GM23248 (cell line): ENCODE measurements around the gene ADAM8. TPM values are rescaled to one million over a fixed set of nuclear protein-coding genes. Genes with fewer than 3 reads are reported as not detected.

ENCODE experiments used
- DNase-seq: peaks from one replicate; pipeline ENCODE4 v3.0.0-alpha.2; 2015
- H2AFZ ChIP-seq: fragments of 200-600 bp; sonication (generic); 2 replicates; pipeline ENCODE4 v1.6.1; 2016; ENCODE audit warnings: antibody characterized with exemption
- H3F3A ChIP-seq: fragments of 200-600 bp; sonication (generic); 2 replicates; pipeline ENCODE4 v1.6.1; 2016; ENCODE audit warnings: mild to moderate bottlenecking, antibody characterized with exemption, mixed run types; ENCODE audit not compliant: insufficient read depth
- H3K27ac ChIP-seq: fragments of 200-600 bp; sonication (generic); 2 replicates; pipeline ENCODE4 v1.5.1; 2016; ENCODE audit warnings: mild to moderate bottlenecking
- H3K27me3 ChIP-seq: fragments of 200-600 bp; sonication (generic); replicated peaks from 2 replicates; pipeline ENCODE4 v1.6.1; 2016; ENCODE audit warnings: mild to moderate bottlenecking; ENCODE audit not compliant: insufficient read depth
- H3K36me3 ChIP-seq: fragments of 200-600 bp; sonication (generic); 2 replicates; pipeline ENCODE4 v1.6.1; 2016; ENCODE audit warnings: low read depth, mild to moderate bottlenecking
- H3K4me1 ChIP-seq: fragments of 200-600 bp; sonication (generic); 2 replicates; pipeline ENCODE4 v1.6.1; 2016; ENCODE audit warnings: mild to moderate bottlenecking; ENCODE audit not compliant: insufficient read depth
- H3K4me2 ChIP-seq: fragments of 200-600 bp; sonication (generic); one replicate; pipeline ENCODE4 v1.6.1; 2016; ENCODE audit warnings: mild to moderate bottlenecking; ENCODE audit not compliant: unreplicated experiment
- H3K4me3 ChIP-seq: fragments of 200-600 bp; sonication (generic); 2 replicates; pipeline ENCODE4 v1.5.1; 2016; ENCODE audit warnings: mild to moderate bottlenecking
- H3K79me2 ChIP-seq: fragments of 200-600 bp; sonication (generic); 2 replicates; pipeline ENCODE4 v1.6.1; 2016; ENCODE audit warnings: mild to moderate bottlenecking; ENCODE audit not compliant: insufficient read depth
- H3K9ac ChIP-seq: fragments of 200-600 bp; sonication (generic); 2 replicates; pipeline ENCODE4 v1.6.1; 2016; ENCODE audit warnings: mild to moderate bottlenecking
- H3K9me2 ChIP-seq: fragments of 200-600 bp; sonication (generic); 2 replicates; pipeline ENCODE4 v1.6.1; 2016; ENCODE audit warnings: mixed run types, mild to moderate bottlenecking, moderate library complexity; ENCODE audit not compliant: insufficient read depth
- H3K9me3 ChIP-seq: fragments of 200-600 bp; sonication (generic); one replicate; pipeline ENCODE4 v1.6.1; 2017; ENCODE audit warnings: low read depth
- H4K20me1 ChIP-seq: fragments of 200-600 bp; sonication (generic); 2 replicates; pipeline ENCODE4 v1.6.0; 2016; ENCODE audit not compliant: insufficient read depth
- EZH2 ChIP-seq: fragments of 200-600 bp; sonication (generic); IDR thresholded peaks from 2 replicates; pipeline ENCODE4 v1.6.1; 2018; ENCODE audit warnings: antibody characterized with exemption, mild to moderate bottlenecking; ENCODE audit not compliant: insufficient read depth, poor library complexity, severe bottlenecking
- EZH2phosphoT487 ChIP-seq: fragments of 200-600 bp; sonication (generic); IDR thresholded peaks from 2 replicates; pipeline ENCODE4 v1.6.1; 2018; ENCODE audit warnings: antibody characterized with exemption, moderate library complexity, mild to moderate bottlenecking, low read depth; ENCODE audit not compliant: insufficient read depth
- WGBS, 2 experiments: methylation state at CpG; one replicate each; pipeline ENCODE4 v1.1.6; 2015 to 2017; ENCODE audit warnings: low lambda C conversion rate in 2 of 2, low coverage in 1 of 2; ENCODE audit errors: missing lambda C conversion rate in 2 of 2; 5-methylcytosine and 5-hydroxymethylcytosine counted together
- in situ Hi-C: fragments of 300-500 bp; cut with MboI; formaldehyde crosslinking; loops from 2 replicates; pipeline ENCODE4 v1.15.0; 2020
- polyA plus RNA-seq: library from polyadenylated mRNA; unstranded; fragments of >200 nt; fragmentation: Nextera tagmentation; extraction: Ambion mirVana; gene quantifications from 2 replicates; pipeline ENCODE4 v1.2.1, GENCODE V29; 2016
- total RNA-seq: library from RNA; depleted of rRNA; stranded (reverse); fragments of >200 nt; shearing (Covaris generic); gene quantifications from 2 replicates; pipeline ENCODE4 v1.2.3, GENCODE V29; 2014

Gene ADAM8
- total and polyA plus RNA-seq, 2 experiments from 2014 or later, result 0.76 TPM; not detected in 1

DNA sequence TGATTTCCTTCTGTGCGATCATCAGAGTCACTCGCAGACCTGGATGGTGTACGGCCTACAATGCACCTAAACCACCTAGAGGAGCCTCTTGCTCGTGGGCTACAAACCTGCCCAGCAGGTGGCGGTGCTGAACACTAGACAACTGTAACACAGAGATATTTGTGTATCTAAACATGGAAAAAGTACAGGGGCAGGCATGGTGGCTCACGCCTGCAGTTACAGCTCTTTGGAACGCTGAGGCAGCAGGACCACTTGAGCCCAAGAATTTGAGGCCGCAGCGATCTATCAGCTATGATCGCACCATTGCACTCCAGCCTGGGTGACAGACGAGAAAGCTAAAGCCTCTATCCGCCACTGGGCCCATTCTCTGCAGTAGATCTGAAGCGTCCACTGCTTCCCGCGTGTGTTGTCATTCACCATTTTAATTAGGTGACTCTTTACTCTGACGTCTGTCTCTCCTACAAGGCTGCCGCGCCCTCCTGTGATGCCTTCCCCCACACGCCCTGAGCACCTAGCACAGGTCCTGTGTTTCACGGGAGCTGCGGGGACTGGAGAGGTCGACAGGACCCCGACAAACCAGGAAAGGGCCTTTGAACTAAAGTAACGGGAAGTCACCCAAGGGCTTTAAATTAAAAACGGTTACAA is 31.2 kb upstream of the ADAM8 start:
- peaks cover 56% of the 10 kb centered on the region for H3K79me2 ChIP-seq
- peak; percentile 87 for DNase-seq
- in situ Hi-C loops, result no loop called here
- no peaks in the 10 kb centered on the region for H3K9me2 ChIP-seq
- H3K9me3 ChIP-seq, result no peaks in the 10 kb centered on the region
- no peaks in the 10 kb centered on the region for H3K27me3 ChIP-seq
- H3K4me1 ChIP-seq, result peaks cover 11% of the 10 kb centered on the region
- peak overlapping the region; percentile 96 for H3K4me2 ChIP-seq
- H3K4me3 ChIP-seq, result peak overlapping the region; percentile 98
- H3K9ac ChIP-seq, result peak overlapping the region; percentile 99
- no peaks in the 10 kb centered on the region for H3K36me3 ChIP-seq
- 0 out of 2 replicates have a peak, but pooled peaks cover 5% of the 10 kb centered on the region for H3F3A ChIP-seq
- WGBS, 2 experiments, result 4 to 5% methylated on average over 25 of the region's 25 CpGs
- peak overlapping the region; percentile 94 for H3K27ac ChIP-seq
- peak overlapping the region; percentile 75 for H2AFZ ChIP-seq
- TF ChIP-seq EZH2phosphoT487, result no peak
- TF ChIP-seq EZH2, result no peak
- no peaks in the 10 kb centered on the region; the same call in 1 of the 2 replicates for H4K20me1 ChIP-seq

DNA sequence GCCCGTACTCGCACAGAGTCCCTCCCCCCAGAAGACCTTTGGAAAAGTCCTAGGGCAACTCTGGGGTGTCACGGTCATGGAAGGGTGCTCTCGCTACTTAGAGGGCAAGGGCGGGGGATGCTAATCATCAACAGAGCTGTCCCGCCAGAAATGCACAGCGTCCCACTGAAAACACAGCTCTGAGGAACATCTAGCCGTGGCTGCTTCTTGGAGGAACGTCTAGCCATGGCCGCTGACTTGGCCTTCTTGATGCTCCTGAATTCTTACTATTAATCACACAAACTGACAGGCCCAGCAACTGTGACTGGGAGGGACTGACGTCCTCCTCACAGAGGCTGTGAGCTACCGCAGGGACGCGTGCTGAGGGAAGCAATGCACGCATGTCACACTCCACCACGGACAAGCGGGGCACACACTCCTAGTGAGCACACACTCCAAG is 30.3 kb upstream of the ADAM8 start:
- Histone ChIP-seq H3K4me3 (peak overlapping the region; percentile 98), H3K79me2 (peaks cover 65% of the 10 kb centered on the region)

DNA sequence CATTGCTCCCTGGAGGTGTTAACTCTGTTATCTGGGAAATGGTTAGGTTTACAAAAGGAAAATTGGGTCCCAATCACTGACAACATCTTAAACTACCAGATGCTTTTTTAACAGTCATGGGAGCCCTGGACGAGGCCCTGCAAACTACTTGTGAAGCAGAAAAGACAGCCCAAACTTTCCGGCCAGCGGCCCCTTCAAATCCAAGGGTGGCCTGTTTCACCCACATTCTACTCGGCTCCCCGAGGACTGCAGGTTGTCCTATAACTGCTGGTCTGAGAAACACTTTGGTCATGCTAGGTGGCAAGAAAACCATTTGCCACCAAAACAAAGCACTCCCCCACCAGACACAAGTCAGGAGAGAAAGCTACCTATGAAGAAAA is 29.4 kb upstream of the ADAM8 start:
- WGBS, 2 experiments, result 77 to 80% methylated on average over 5 of the region's 5 CpGs
- in situ Hi-C loops, result no loop called here
- no peaks in the 10 kb centered on the region for H3K27me3 ChIP-seq
- peaks cover 72% of the 10 kb centered on the region for H3K79me2 ChIP-seq
- no peaks in the 10 kb centered on the region; the same call in 1 of the 2 replicates for H4K20me1 ChIP-seq
- H2AFZ ChIP-seq, result no peak overlapping the region
- no peak overlapping the region for H3K27ac ChIP-seq
- DNase-seq, result no peak
- H3K36me3 ChIP-seq, result no peaks in the 10 kb centered on the region
- H3K4me3 ChIP-seq, result no peak overlapping the region
- no peak overlapping the region for H3K9ac ChIP-seq
- no peaks in the 10 kb centered on the region for H3K9me2 ChIP-seq
- H3K9me3 ChIP-seq, result no peaks in the 10 kb centered on the region
- H3F3A ChIP-seq, result 0 out of 2 replicates have a peak, but pooled peaks cover 5% of the 10 kb centered on the region
- H3K4me2 ChIP-seq, result no peak overlapping the region
- peaks cover 11% of the 10 kb centered on the region for H3K4me1 ChIP-seq
- TF ChIP-seq EZH2, result no peak
- no peak for TF ChIP-seq EZH2phosphoT487

More for the DNA sequence above, 30.3 kb upstream of the ADAM8 start:
- peak overlapping the region; percentile 99 for H3K9ac ChIP-seq
- H3F3A ChIP-seq, result 0 out of 2 replicates have a peak, but pooled peaks cover 5% of the 10 kb centered on the region
- no peak overlapping the region for H2AFZ ChIP-seq
- H3K4me1 ChIP-seq, result peaks cover 11% of the 10 kb centered on the region
- in situ Hi-C loops, result no loop called here
- no peak for TF ChIP-seq EZH2phosphoT487
- no peak for TF ChIP-seq EZH2
- peak overlapping the region; percentile 96 for H3K4me2 ChIP-seq
- no peaks in the 10 kb centered on the region for H3K9me2 ChIP-seq
- H4K20me1 ChIP-seq, result no peaks in the 10 kb centered on the region; the same call in 1 of the 2 replicates
- DNase-seq, result no peak
- H3K27me3 ChIP-seq, result no peaks in the 10 kb centered on the region
- no peaks in the 10 kb centered on the region for H3K9me3 ChIP-seq
- WGBS, 2 experiments, result 88 to 90% methylated on average over 17 of the region's 17 CpGs
- H3K27ac ChIP-seq, result peak overlapping the region; percentile 94; the same call in 1 of the 2 replicates
- H3K36me3 ChIP-seq, result no peaks in the 10 kb centered on the region

DNA sequence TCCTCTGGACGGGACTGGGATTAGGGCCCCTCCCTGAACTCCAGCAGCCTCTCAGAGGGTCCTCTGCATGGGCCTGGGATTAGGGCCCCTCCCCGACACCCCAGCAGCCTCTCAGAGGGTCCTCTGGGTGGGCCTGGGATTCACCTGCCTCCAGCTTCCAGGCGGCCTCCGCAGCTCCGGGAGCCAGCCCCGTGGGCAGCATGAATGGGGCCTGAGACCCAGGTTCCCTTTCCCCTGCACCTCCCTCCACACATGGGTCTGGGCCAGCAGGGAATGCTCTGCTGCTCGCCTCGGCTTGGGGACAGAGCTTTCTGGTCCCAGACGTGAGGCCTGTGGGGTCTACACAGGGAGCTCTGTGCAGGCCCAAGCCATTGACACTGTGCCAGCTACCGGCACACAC is 26.5 kb upstream of the ADAM8 start:
- Histone ChIP-seq H3K36me3 (peaks cover 13% of the 10 kb centered on the region; the same call in 1 of the 2 replicates), H4K20me1 (no peaks in the 10 kb centered on the region; the same call in 1 of the 2 replicates), H3K9me3 (no peaks in the 10 kb centered on the region), H3K4me2 (no peak overlapping the region), H3K9ac (no peak overlapping the region), H3K9me2 (no peaks in the 10 kb centered on the region), H3K79me2 (peaks cover 76% of the 10 kb centered on the region), H3K27me3 (no peaks in the 10 kb centered on the region), H3F3A (0 out of 2 replicates have a peak, but pooled peaks cover 5% of the 10 kb centered on the region), H3K27ac (no peak overlapping the region), H3K4me3 (no peak overlapping the region), H3K4me1 (peaks cover 11% of the 10 kb centered on the region), H2AFZ (no peak overlapping the region)
- TF ChIP-seq EZH2phosphoT487, result no peak
- no peak for DNase-seq
- 75 to 76% methylated on average over 10 of the region's 10 CpGs for WGBS, 2 experiments
- in situ Hi-C loops, result no loop called here
